Right renal pelvis (tissue), 4 donors: ENCODE measurements around the gene SCUBE2. TPM values are rescaled to one million over a fixed set of nuclear protein-coding genes. Genes with fewer than 3 reads are reported as not detected.

Experiments used
- DNase-seq, 4 donors: peaks; one replicate each; pipeline ENCODE4 v3.0.0-alpha.2; 2013; ENCODE audit warnings: low read depth in 4 of 4, low spot score in 3 of 4, missing footprints in 1 of 4
- polyA plus RNA-seq, 4 donors: library from polyadenylated mRNA; unstranded; fragments of 120-200 nt; gene quantifications; one replicate each; pipeline ENCODE4 v1.2.1, GENCODE V29; 2013; ENCODE audit not compliant: insufficient read length in 4 of 4

The SCUBE2 gene
- polyA plus RNA-seq, 4 donors: 6.9 to 7.7 (median 7.3) TPM

- no peak for DNase-seq
Measured at GRCh38 chr11:8971924-8972316, 119.5 kb downstream of the SCUBE2 start.

- DNase-seq: no peak
Measured at GRCh38 chr11:8971196-8971923, 120.0 kb downstream of the SCUBE2 start.

Other genes starting within 250 kb of the SCUBE2 start
- gene AKIP1, start 180.4 kb downstream of the SCUBE2 start, polyA plus RNA-seq: 10 to 100 TPM; 20.8 to 21.6 (median 21.3) TPM
- 1 to 10 TPM in 1 of 4 donors, under 1 TPM in 3; 0.69 to 1.0 (median 0.89) TPM for gene C11orf16, start 158.7 kb downstream of the SCUBE2 start, polyA plus RNA-seq
- gene ASCL3, start 148.6 kb downstream of the SCUBE2 start, polyA plus RNA-seq: under 1 TPM in 1 of 4 donors, not detected in 3; 0.25 TPM
- 10 to 100 TPM; 63.0 to 78.4 (median 74.9) TPM for gene TMEM9B, start 127.2 kb downstream of the SCUBE2 start, polyA plus RNA-seq
- 1 to 10 TPM in 1 of 4 donors, under 1 TPM in 3; 0.71 to 1.2 (median 0.88) TPM for gene NRIP3, start 87.6 kb downstream of the SCUBE2 start, polyA plus RNA-seq
- 10 to 100 TPM; 77.7 to 95.5 (median 90.0) TPM for gene DENND5A, start 173.8 kb upstream of the SCUBE2 start, polyA plus RNA-seq
- 10 to 100 TPM; 33.5 to 46.8 (median 43.6) TPM for gene TMEM41B, start 223.0 kb upstream of the SCUBE2 start, polyA plus RNA-seq